PC-3 (cell line): ENCODE results near the gene ST6GALNAC3. TPM values are rescaled to one million over a fixed set of nuclear protein-coding genes. Genes with fewer than 3 reads are reported as not detected.

Experiments
- ATAC-seq: fragments of 200-7000 bp; cut with Tn5 transposase; 2 replicates; pipeline ENCODE4 v1.9.1; 2020; ENCODE audit warnings: mild to moderate bottlenecking, moderate library complexity
- BruUV-seq: library from RNA; stranded (reverse); fragments of 400-500 nt; replicated peaks from 2 replicates; lab custom pipeline; 2021; lab: Mats Ljungman, UMichigan
- CTCF ChIA-PET: fragments of 300-600 bp; sonication (Branson Sonifier 250); formaldehyde crosslinking; loops from one replicate; lab custom pipeline; 2022; ENCODE audit warnings: antibody characterized with exemption; lab: Charles Lee
- POLR2A ChIA-PET: fragments of 300-600 bp; sonication (Branson Sonifier 250); formaldehyde crosslinking; loops from one replicate; lab custom pipeline; 2022; ENCODE audit warnings: antibody characterized with exemption; ENCODE audit not compliant: unreplicated experiment; lab: Charles Lee
- DNase-seq: peaks from one replicate; pipeline ENCODE4 v3.0.0-alpha.2; 2015
- H2AFZ ChIP-seq: fragments of 300-600 bp; sonication (generic); 2 replicates; pipeline ENCODE4 v1.6.0; 2016; ENCODE audit warnings: antibody characterized with exemption, low read length
- H3F3A ChIP-seq: fragments of 300-600 bp; sonication (generic); one replicate; pipeline ENCODE4 v1.6.0; 2017; ENCODE audit warnings: antibody characterized with exemption, low read length, control low read depth, mild to moderate bottlenecking; ENCODE audit not compliant: unreplicated experiment
- H3K27ac ChIP-seq: fragments of 300-600 bp; sonication (generic); 2 replicates; pipeline ENCODE4 v1.5.1; 2016; ENCODE audit warnings: mild to moderate bottlenecking, low read length
- H3K27me3 ChIP-seq: fragments of 300-600 bp; sonication (generic); 2 replicates; pipeline ENCODE4 v1.6.1; 2016; ENCODE audit warnings: low read length, mixed read lengths
- H3K36me3 ChIP-seq: fragments of 300-600 bp; sonication (generic); 2 replicates; pipeline ENCODE4 v1.6.1; 2016; ENCODE audit warnings: low read depth, mixed run types, low read length, mixed read lengths
- H3K4me1 ChIP-seq: fragments of 300-600 bp; sonication (generic); 2 replicates; pipeline ENCODE4 v1.5.1; 2016; ENCODE audit warnings: low read length; ENCODE audit not compliant: insufficient read depth
- H3K4me2 ChIP-seq: fragments of 300-600 bp; sonication (generic); 2 replicates; pipeline ENCODE4 v1.6.0; 2016; ENCODE audit warnings: low read length
- H3K4me3 ChIP-seq: fragments of 300-600 bp; sonication (generic); 2 replicates; pipeline ENCODE4 v1.5.1; 2016; ENCODE audit warnings: mild to moderate bottlenecking, low read length, mixed read lengths
- H3K79me2 ChIP-seq: fragments of 300-600 bp; sonication (generic); 2 replicates; pipeline ENCODE4 v1.6.1; 2017; ENCODE audit warnings: low read length, mixed read lengths
- H3K9ac ChIP-seq: fragments of 300-600 bp; sonication (generic); 2 replicates; pipeline ENCODE4 v1.6.0; 2016; ENCODE audit warnings: mild to moderate bottlenecking, low read length
- H3K9me2 ChIP-seq: fragments of 300-600 bp; sonication (generic); replicated peaks from 2 replicates; pipeline ENCODE4 v1.6.1; 2016; ENCODE audit warnings: mixed run types, low read length, mixed read lengths
- H3K9me3 ChIP-seq: fragments of 300-600 bp; sonication (generic); 2 replicates; pipeline ENCODE4 v1.6.1; 2016; ENCODE audit warnings: low read length, mixed read lengths
- H4K20me1 ChIP-seq: fragments of 300-600 bp; sonication (generic); 2 replicates; pipeline ENCODE4 v1.6.1; 2016; ENCODE audit warnings: low read length, mixed read lengths
- CTCF ChIP-seq: fragments of 300-600 bp; sonication (generic); conservative IDR thresholded peaks from 2 replicates; pipeline ENCODE4 v1.5.1; 2017; ENCODE audit warnings: antibody characterized with exemption, low read depth, mild to moderate bottlenecking, low read length
- EZH2 ChIP-seq: fragments of 300-600 bp; sonication (generic); IDR thresholded peaks from one replicate; pipeline ENCODE4 v1.6.1; 2017; ENCODE audit warnings: antibody characterized with exemption, mild to moderate bottlenecking, low read length; ENCODE audit not compliant: unreplicated experiment
- EZH2phosphoT487 ChIP-seq: fragments of 300-600 bp; sonication (generic); IDR thresholded peaks from 2 replicates; pipeline ENCODE4 v1.6.1; 2018; ENCODE audit warnings: mild to moderate bottlenecking, antibody characterized with exemption, low read length, borderline replicate concordance
- intact Hi-C: fragments of 100-400 bp; cut with micrococcal nuclease; formaldehyde crosslinking; loops from 2 replicates; pipeline ENCODE4 v1.9.0; 2023
- total RNA-seq: library from RNA; depleted of rRNA; stranded (reverse); fragments of >200 nt; gene quantifications from 2 replicates; pipeline ENCODE4 v1.2.3, GENCODE V29; 2014

The ST6GALNAC3 gene
- total RNA-seq, 1 experiment from 2014 or later: not detected

- H3K27me3 ChIP-seq: peaks cover 12% of the 10 kb centered on the region; the same call in 1 of the 2 replicates
- no peak overlapping the region for H2AFZ ChIP-seq
- H3K9me2 ChIP-seq: no peaks in the 10 kb centered on the region
- POLR2A ChIA-PET: no interaction called here
- H3F3A ChIP-seq: no peaks in the 10 kb centered on the region
- H3K4me3 ChIP-seq: no peak overlapping the region
- H3K36me3 ChIP-seq: no peaks in the 10 kb centered on the region
- no peak overlapping the region for H3K27ac ChIP-seq
- intact Hi-C loops: no loop called here
- H4K20me1 ChIP-seq: no peaks in the 10 kb centered on the region
- ATAC-seq: no peak
- H3K9ac ChIP-seq: no peak overlapping the region
- no peaks in the 10 kb centered on the region for H3K4me1 ChIP-seq
- no peak overlapping the region for H3K4me2 ChIP-seq
- no peak for DNase-seq
- H3K79me2 ChIP-seq: no peaks in the 10 kb centered on the region
- no TSS peak for BruUV-seq
- TF ChIP-seq EZH2 (no peak), EZH2phosphoT487 (no peak), CTCF (no peak)
- no peaks in the 10 kb centered on the region for H3K9me3 ChIP-seq
- CTCF ChIA-PET: no interaction called here
Measured at GRCh38 chr1:76203127-76203526, 128.6 kb downstream of the ST6GALNAC3 start.

GRCh38 chr1:76209238-76209637 is 134.7 kb downstream of the ST6GALNAC3 start:
- intact Hi-C loops: no loop called here
- no peak overlapping the region for H2AFZ ChIP-seq
- no peaks in the 10 kb centered on the region for H3F3A ChIP-seq
- ChIA-PET POLR2A (no interaction called here), CTCF (no interaction called here)
- H3K27ac ChIP-seq: no peak overlapping the region
- H3K27me3 ChIP-seq: peaks cover 17% of the 10 kb centered on the region
- DNase-seq (no peak), ATAC-seq (no peak)
- TF ChIP-seq EZH2 (no peak), EZH2phosphoT487 (no peak), CTCF (no peak)
- no peak overlapping the region for H3K9ac ChIP-seq
- no peaks in the 10 kb centered on the region for H3K79me2 ChIP-seq
- H3K36me3 ChIP-seq: no peaks in the 10 kb centered on the region
- no peaks in the 10 kb centered on the region for H3K9me3 ChIP-seq
- H3K4me1 ChIP-seq: no peaks in the 10 kb centered on the region
- no peaks in the 10 kb centered on the region for H4K20me1 ChIP-seq
- no TSS peak for BruUV-seq
- no peaks in the 10 kb centered on the region for H3K9me2 ChIP-seq
- no peak overlapping the region for H3K4me3 ChIP-seq
- H3K4me2 ChIP-seq: no peak overlapping the region

GRCh38 chr1:76209648-76210047 is 135.1 kb downstream of the ST6GALNAC3 start:
- H3K4me3 ChIP-seq: no peak overlapping the region
- no peaks in the 10 kb centered on the region for H3F3A ChIP-seq
- no peak overlapping the region for H2AFZ ChIP-seq
- no peaks in the 10 kb centered on the region for H3K36me3 ChIP-seq
- no peaks in the 10 kb centered on the region for H3K9me3 ChIP-seq
- BruUV-seq: no TSS peak
- DNase-seq (no peak), ATAC-seq (no peak)
- ChIA-PET CTCF (no interaction called here), POLR2A (no interaction called here)
- peaks cover 17% of the 10 kb centered on the region for H3K27me3 ChIP-seq
- H3K4me2 ChIP-seq: no peak overlapping the region
- no peaks in the 10 kb centered on the region for H3K9me2 ChIP-seq
- TF ChIP-seq EZH2 (no peak), EZH2phosphoT487 (no peak), CTCF (no peak)
- H4K20me1 ChIP-seq: no peaks in the 10 kb centered on the region
- intact Hi-C loops: no loop called here
- no peaks in the 10 kb centered on the region for H3K79me2 ChIP-seq
- H3K27ac ChIP-seq: no peak overlapping the region
- no peak overlapping the region for H3K9ac ChIP-seq
- H3K4me1 ChIP-seq: no peaks in the 10 kb centered on the region
